OCI-LY3 (cell line): ENCODE measurements around the gene OXNAD1.

Source experiments
- H2AFZ ChIP-seq: fragments of 200-600, 300-600 bp; shearing (Covaris generic); 2 replicates; pipeline ENCODE4 v1.6.0; 2014; ENCODE audit warnings: antibody characterized with exemption, low read depth, low read length
- H3K27ac ChIP-seq: fragments of 200-600, 300-600 bp; sonication (generic); 2 replicates; pipeline ENCODE4 v1.5.1; 2014; ENCODE audit warnings: mild to moderate bottlenecking, low read length, moderate library complexity, mixed read lengths
- H3K27me3 ChIP-seq: fragments of 200-600, 300-600 bp; sonication (generic); 2 replicates; pipeline ENCODE4 v1.6.1; 2014; ENCODE audit warnings: low read depth, low read length, mixed read lengths
- H3K36me3 ChIP-seq: fragments of 200-600, 300-600 bp; sonication (generic); replicated peaks from 2 replicates; pipeline ENCODE3; 2014; ENCODE audit warnings: low read depth, low read length, mixed read lengths
- H3K4me1 ChIP-seq: fragments of 300-600, 200-600 bp; sonication (generic); 2 replicates; pipeline ENCODE4 v1.6.1; 2014; ENCODE audit warnings: low read length, mixed read lengths
- H3K4me2 ChIP-seq: fragments of 200-600, 300-600 bp; sonication (generic); 2 replicates; pipeline ENCODE4 v1.6.1; 2014; ENCODE audit warnings: low read length, mixed read lengths
- H3K4me3 ChIP-seq: fragments of 300-600, 200-600 bp; sonication (generic); 2 replicates; pipeline ENCODE4 v1.5.1; 2014; ENCODE audit warnings: antibody characterized with exemption, mild to moderate bottlenecking, low read length, moderate library complexity
- H3K79me2 ChIP-seq: fragments of 300-600, 200-600 bp; shearing (Covaris generic); 2 replicates; pipeline ENCODE4 v1.6.1; 2014; ENCODE audit warnings: mild to moderate bottlenecking, low read length, mixed read lengths
- H3K9ac ChIP-seq: fragments of 300-600, 200-600 bp; shearing (Covaris generic); 2 replicates; pipeline ENCODE4 v1.6.0; 2014; ENCODE audit warnings: mild to moderate bottlenecking, low read length, moderate library complexity
- H3K9me3 ChIP-seq: fragments of 200-600, 300-600 bp; shearing (Covaris generic); 2 replicates; pipeline ENCODE4 v1.6.1; 2014; ENCODE audit warnings: low read length, mixed read lengths; ENCODE audit not compliant: insufficient read depth
- H4K20me1 ChIP-seq: fragments of 200-600, 300-600 bp; sonication (generic); 2 replicates; pipeline ENCODE4 v1.6.1; 2016; ENCODE audit warnings: low read length, mixed read lengths; ENCODE audit not compliant: insufficient read depth
- EZH2phosphoT487 ChIP-seq: fragments of 200-600 bp; shearing (Covaris generic); IDR thresholded peaks from 2 replicates; pipeline ENCODE4 v1.6.1; 2018; ENCODE audit warnings: antibody characterized with exemption, mixed run types, low read depth
- TF ChIP-seq, protein P1 (sequence below): fragments of 200-600, 300-600 bp; sonication (generic); IDR thresholded peaks from 2 replicates; pipeline ENCODE4 v1.5.1; 2014; ENCODE audit warnings: antibody characterized with exemption, low read length, low read depth

The OXNAD1 gene

DNA sequence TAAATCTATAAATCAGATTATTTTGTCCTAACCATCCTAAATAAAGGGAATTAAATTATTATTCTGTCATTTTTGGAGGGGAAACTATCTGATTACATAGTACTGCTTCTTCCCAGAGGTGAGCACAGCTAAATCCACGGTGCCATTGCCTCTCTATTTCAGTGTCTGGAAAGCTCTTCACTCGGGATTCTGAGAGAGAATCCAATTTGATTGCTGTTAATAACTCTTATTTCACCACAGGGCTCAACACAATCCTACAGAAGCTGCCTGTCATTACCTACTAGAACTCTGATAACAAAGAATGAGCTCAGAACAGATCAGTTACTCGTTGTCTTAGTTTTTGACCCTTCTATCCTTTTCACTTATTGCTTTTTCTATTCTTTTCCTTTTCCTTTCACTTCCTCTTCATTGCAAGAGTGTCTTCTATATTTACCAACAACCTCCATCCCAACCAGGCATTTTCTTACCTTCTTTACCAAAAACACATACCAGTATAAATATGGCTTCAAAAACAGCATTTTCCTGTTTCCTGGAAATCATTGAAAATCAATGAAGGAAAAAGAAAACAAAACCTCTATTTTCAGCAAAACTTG lies 30.4 kb downstream of the OXNAD1 start:
- no peaks in the 10 kb centered on the region for H3K79me2 ChIP-seq
- peaks cover 12% of the 10 kb centered on the region for H3K4me1 ChIP-seq
- no peak overlapping the region for H3K4me3 ChIP-seq
- no peak overlapping the region for H3K27ac ChIP-seq
- H4K20me1 ChIP-seq = peaks cover 9% of the 10 kb centered on the region; the same call in 1 of the 2 replicates
- H3K36me3 ChIP-seq = peaks cover 37% of the 10 kb centered on the region
- H3K9me3 ChIP-seq = no peaks in the 10 kb centered on the region
- no peak for TF ChIP-seq EZH2phosphoT487
- TF ChIP-seq, protein P1, sequence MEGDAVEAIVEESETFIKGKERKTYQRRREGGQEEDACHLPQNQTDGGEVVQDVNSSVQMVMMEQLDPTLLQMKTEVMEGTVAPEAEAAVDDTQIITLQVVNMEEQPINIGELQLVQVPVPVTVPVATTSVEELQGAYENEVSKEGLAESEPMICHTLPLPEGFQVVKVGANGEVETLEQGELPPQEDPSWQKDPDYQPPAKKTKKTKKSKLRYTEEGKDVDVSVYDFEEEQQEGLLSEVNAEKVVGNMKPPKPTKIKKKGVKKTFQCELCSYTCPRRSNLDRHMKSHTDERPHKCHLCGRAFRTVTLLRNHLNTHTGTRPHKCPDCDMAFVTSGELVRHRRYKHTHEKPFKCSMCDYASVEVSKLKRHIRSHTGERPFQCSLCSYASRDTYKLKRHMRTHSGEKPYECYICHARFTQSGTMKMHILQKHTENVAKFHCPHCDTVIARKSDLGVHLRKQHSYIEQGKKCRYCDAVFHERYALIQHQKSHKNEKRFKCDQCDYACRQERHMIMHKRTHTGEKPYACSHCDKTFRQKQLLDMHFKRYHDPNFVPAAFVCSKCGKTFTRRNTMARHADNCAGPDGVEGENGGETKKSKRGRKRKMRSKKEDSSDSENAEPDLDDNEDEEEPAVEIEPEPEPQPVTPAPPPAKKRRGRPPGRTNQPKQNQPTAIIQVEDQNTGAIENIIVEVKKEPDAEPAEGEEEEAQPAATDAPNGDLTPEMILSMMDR = no peak
- H3K4me2 ChIP-seq = no peak overlapping the region
- no peaks in the 10 kb centered on the region for H3K27me3 ChIP-seq
- no peak overlapping the region for H2AFZ ChIP-seq
- H3K9ac ChIP-seq = no peak overlapping the region

DNA sequence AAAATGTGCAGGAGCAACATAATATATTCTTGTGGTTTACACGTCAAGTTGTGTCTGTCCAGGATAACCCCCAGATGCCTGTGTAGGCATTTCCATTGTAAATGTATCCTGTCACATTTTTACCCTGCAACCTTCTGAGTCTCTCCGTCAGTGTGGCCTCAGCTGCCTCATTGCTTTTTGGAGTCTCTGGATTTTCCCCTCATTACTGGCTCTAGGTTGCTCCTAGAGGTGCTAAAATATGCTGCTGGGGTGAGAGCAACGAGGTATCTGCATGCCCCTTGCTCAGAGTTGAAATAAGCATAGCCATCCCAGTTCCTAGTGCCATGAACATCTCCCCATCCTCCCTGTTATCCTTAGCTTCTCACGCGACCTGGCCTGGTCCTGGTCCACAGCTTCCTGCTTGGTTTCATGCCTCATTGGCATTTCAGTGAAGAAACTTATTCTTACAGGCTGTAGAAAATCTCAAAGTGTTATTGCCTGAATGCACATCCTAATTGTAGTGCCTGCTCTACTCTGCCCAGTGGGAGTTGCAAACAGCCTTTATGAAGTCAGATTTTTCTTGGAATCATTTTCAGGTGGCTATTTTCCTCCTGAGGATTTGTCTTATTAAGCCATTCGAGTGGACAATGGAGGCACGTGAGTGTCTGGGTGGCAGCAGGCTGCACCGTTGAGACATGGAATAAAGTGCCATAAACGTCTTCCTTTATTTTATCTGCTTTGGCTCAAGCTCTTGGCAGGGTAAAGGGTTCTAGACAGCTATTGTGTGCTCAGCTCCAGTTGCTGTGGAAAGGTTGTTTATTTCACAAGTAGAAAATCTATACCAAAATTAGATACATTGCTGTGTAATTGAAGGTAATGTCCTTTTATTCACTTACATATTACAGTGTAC lies 33.2 kb downstream of the OXNAD1 start:
- Histone ChIP-seq H3K4me1 (no peaks in the 10 kb centered on the region), H3K27me3 (no peaks in the 10 kb centered on the region), H4K20me1 (no peaks in the 10 kb centered on the region), H3K4me3 (no peak overlapping the region), H3K36me3 (peaks cover 54% of the 10 kb centered on the region), H3K4me2 (no peak overlapping the region), H2AFZ (no peak overlapping the region), H3K9me3 (no peaks in the 10 kb centered on the region), H3K9ac (no peak overlapping the region), H3K27ac (no peak overlapping the region), H3K79me2 (no peaks in the 10 kb centered on the region)
- TF ChIP-seq EZH2phosphoT487 = no peak
- TF ChIP-seq, protein P1 = no peak

DNA sequence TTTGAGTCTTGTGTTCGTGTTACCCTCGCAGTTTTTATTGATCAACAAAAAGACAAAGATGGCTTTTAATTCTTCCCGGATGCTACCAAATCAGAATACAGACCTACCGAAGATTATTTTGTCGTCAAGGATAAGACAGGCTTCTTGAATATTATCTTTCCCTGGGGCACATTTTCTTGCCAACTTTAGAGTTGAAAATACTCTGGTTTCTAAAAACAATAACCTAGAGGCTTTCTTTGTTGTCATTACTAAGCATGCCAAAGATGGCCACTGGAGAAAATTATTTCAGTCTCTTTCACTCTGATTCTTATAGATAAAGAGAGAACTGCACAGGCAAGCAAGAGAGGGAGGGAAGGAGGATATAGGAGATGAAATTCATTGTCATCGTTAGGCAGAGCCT lies 33.9 kb downstream of the OXNAD1 start:
- no peak overlapping the region for H3K9ac ChIP-seq
- TF ChIP-seq, protein P1 = no peak
- TF ChIP-seq EZH2phosphoT487 = no peak
- H3K79me2 ChIP-seq = no peaks in the 10 kb centered on the region
- no peaks in the 10 kb centered on the region for H4K20me1 ChIP-seq
- H3K4me2 ChIP-seq = no peak overlapping the region
- H2AFZ ChIP-seq = no peak overlapping the region
- peaks cover 51% of the 10 kb centered on the region for H3K36me3 ChIP-seq
- H3K9me3 ChIP-seq = no peaks in the 10 kb centered on the region
- H3K4me1 ChIP-seq = no peaks in the 10 kb centered on the region
- H3K4me3 ChIP-seq = no peak overlapping the region
- no peaks in the 10 kb centered on the region for H3K27me3 ChIP-seq
- H3K27ac ChIP-seq = no peak overlapping the region

DNA sequence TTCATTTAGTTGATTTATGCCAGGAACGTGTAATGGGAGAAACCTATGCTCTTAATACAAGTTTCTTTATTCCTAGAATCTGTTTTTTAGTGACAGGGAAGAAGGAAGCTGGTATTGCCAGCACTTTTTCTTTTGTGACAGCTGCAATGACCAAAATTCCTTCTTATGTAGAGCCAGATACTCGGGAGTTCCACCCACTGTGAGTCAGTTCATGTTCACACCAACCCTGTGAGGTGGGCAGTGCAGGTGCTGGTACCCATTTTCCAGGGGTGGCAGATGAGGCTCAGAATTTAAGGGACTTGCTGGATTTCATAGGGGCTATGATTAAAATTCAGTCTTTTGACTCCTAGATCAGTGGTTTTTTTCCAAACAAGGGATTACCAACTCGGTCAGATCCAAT lies 34.7 kb downstream of the OXNAD1 start:
- H3K79me2 ChIP-seq = no peaks in the 10 kb centered on the region
- H3K9ac ChIP-seq = no peak overlapping the region
- peaks cover 48% of the 10 kb centered on the region for H3K36me3 ChIP-seq
- H3K27me3 ChIP-seq = no peaks in the 10 kb centered on the region
- no peaks in the 10 kb centered on the region for H4K20me1 ChIP-seq
- no peak overlapping the region for H3K27ac ChIP-seq
- no peak overlapping the region for H3K4me3 ChIP-seq
- no peaks in the 10 kb centered on the region for H3K9me3 ChIP-seq
- no peaks in the 10 kb centered on the region for H3K4me1 ChIP-seq
- no peak overlapping the region for H3K4me2 ChIP-seq
- no peak for TF ChIP-seq EZH2phosphoT487
- TF ChIP-seq, protein P1 = no peak
- H2AFZ ChIP-seq = no peak overlapping the region
